ENCODE data around the gene ULBP2.
A peak's percentile ranks its signal among the peaks of the same experiment; 100 is the strongest.

Gene ULBP2

GRCh38 chr6:149941583-149942460 lies at the start of gene ULBP2:
TSS of gene ULBP2 (plus strand) at chr6:149942014. CDS start at chr6:149942073, 59 bp downstream.
- TF ChIP-seq CTCF (conservative IDR thresholded peaks at IDR 0.05), result no peak
- TF ChIP-seq ZFX (IDR thresholded peaks at IDR 0.05), result no peak
- peak within 1 kb of the TSS; percentile 4; the same call in 1 of the 2 replicates for H3K27ac ChIP-seq

- TF ChIP-seq CTCF (conservative IDR thresholded peaks at IDR 0.05) (0 out of 2 replicates have a peak, but pooled peaks have one; percentile 4), ZFX (IDR thresholded peaks at IDR 0.05) (no peak)
- H3K27ac ChIP-seq, result peak overlapping the region; percentile 19
Observed at GRCh38 chr6:149895048-149895590, 46.7 kb upstream of the ULBP2 start.

- H3K27ac ChIP-seq, result peak overlapping the region; percentile 19; the same call in 1 of the 2 replicates
- TF ChIP-seq CTCF (conservative IDR thresholded peaks at IDR 0.05) (no peak), ZFX (IDR thresholded peaks at IDR 0.05) (no peak)
Observed at GRCh38 chr6:149895833-149896271, 46.0 kb upstream of the ULBP2 start.

- TF ChIP-seq ZFX (IDR thresholded peaks at IDR 0.05) (no peak), CTCF (conservative IDR thresholded peaks at IDR 0.05) (no peak)
- H3K27ac ChIP-seq, result peak overlapping the region; percentile 19; the same call in 1 of the 2 replicates
Observed at GRCh38 chr6:149896491-149896890, 45.3 kb upstream of the ULBP2 start.

GRCh38 chr6:149897015-149897697 lies 44.7 kb upstream of the ULBP2 start:
- no peak for TF ChIP-seq CTCF (conservative IDR thresholded peaks at IDR 0.05)
- no peak for TF ChIP-seq ZFX (IDR thresholded peaks at IDR 0.05)
- H3K27ac ChIP-seq, result peak overlapping the region; percentile 9

GRCh38 chr6:149897855-149898744 lies 43.7 kb upstream of the ULBP2 start, which contains the start of gene RAET1E:
TSS of gene RAET1E (minus strand) at chr6:149898113. CDS start at chr6:149890901, 7,212 bp downstream.
- H3K27ac ChIP-seq, result peak within 1 kb of the TSS; percentile 9
- TF ChIP-seq ZFX (IDR thresholded peaks at IDR 0.05), result no peak
- no peak for TF ChIP-seq CTCF (conservative IDR thresholded peaks at IDR 0.05)

Data from C4-2B (cell line).